Amniotic epithelial cell (primary cell): ENCODE data around the gene LY6G5C.

Source experiments
- DNase-seq: peaks from one replicate; pipeline ENCODE4 v3.0.0-alpha.2; 2010; ENCODE audit warnings: low read depth

LY6G5C gene

DNA sequence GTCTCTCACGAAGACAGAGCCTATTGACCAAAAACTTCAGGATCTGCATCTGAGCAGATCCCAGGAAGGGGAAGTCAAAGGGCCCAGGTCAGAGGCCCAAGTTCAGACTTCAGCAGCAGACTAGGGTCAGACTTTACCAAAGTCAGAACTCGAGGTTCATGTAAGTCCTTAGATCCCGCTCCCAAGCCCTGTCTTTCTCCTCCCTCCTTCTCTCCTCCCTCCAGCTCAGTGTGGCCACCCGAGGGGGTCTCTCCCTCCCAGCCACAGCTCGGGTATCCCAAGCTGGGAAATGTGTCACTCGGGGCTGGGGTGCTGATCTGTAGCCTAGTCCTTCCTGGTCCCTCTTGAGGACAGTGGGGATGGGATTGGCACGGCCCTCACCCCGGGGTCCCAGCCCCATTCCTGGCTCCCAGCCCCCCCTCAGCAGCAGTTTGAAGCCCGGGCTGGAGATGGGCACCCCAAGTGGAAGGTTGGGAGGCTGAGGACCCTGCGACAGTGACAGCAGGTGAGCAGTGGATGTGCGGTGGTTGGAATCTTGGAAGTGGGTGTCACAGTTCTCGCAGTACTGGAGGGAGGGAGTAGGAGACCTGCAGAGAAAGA is 18.6 kb downstream of the LY6G5C start:
- no peak for DNase-seq

DNA sequence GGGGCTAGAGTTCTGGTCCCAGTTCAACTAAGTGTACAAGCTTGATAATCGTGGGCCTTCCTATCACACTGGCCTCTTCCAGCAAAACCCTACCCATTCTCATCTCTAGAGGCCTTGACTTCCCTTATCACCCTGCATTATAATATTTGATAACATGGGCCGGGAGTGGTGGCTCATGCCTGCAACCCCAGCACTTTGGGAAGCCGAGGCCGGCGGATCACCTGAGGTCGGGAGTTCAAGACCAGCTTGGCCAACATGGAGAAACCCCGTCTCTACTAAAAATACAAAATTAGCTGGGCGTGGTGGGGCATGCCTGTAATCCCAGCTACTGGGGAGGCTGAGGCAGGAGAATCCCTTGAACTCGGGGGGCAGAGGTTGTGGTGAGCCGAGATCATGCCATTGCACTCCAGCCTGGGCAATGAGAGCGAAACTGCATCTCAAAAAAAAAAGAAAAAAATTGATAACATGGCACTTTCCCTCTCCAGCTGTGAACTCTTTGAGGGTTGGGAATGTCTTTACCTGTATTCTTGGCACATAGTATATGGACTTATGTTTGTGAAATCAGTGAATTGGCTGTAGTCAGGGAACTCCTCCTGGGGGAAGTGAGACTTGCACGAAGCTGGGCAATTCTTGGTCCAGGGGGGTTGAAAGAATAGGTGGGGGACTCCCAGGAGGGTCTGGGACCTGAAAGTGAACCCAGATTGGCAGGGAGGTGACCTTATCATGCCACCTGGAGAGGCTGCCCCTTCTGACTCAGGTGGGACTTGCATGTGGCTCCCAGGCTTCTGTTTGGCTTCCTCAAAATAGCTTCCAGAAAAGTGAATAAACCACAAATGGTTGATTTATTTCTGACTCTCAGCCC is 19.4 kb downstream of the LY6G5C start:
- DNase-seq, result no peak

DNA sequence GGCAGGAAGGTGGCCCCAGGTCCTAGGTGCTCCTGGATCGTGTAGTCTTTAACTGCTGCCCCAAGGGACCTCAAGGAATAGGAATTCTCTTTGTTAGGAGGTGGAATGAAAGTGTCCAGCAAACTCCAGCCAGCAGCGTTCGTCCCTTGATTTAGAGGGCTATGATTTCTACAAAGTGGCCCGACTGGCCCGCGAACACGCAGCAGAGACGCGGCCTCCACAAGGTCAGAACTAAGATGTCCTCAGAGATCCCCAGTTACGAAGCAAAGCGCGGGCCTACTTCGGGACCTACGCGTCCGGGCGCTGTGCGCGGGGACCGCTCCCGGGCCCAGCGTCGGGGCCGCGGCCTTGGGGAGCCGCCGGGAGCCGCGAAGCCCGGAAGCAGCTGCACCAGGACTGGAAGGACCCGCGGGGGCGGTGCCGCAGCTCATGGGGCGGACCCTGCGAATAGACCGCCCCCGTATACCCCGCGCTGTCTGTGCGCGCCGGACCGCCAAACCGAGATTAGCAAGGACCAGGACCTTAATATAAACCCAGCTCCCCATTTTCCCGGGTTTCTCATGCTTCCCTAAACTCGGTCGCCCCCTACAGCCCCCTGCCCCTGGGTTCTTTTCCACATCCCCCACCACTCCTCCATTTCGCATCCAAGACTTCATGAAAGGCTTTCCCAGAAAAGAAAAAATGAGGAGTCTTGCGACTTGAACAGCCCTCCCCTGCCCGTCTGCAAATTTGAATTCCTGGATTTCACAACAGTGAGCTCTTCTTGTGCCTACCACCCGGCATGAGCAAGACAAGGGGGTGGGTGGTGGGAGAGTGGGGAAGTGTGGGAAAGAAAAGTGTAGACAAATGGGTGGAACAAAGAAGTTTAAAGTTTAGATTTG is 20.2 kb downstream of the LY6G5C start, which contains the start of gene C6orf47:
Gene C6orf47 (minus strand): TSS at position 398 of the 881 bp plus-strand sequence. CDS start 831 bp downstream, outside the sequence.
- DNase-seq, result peak; percentile 80

DNA sequence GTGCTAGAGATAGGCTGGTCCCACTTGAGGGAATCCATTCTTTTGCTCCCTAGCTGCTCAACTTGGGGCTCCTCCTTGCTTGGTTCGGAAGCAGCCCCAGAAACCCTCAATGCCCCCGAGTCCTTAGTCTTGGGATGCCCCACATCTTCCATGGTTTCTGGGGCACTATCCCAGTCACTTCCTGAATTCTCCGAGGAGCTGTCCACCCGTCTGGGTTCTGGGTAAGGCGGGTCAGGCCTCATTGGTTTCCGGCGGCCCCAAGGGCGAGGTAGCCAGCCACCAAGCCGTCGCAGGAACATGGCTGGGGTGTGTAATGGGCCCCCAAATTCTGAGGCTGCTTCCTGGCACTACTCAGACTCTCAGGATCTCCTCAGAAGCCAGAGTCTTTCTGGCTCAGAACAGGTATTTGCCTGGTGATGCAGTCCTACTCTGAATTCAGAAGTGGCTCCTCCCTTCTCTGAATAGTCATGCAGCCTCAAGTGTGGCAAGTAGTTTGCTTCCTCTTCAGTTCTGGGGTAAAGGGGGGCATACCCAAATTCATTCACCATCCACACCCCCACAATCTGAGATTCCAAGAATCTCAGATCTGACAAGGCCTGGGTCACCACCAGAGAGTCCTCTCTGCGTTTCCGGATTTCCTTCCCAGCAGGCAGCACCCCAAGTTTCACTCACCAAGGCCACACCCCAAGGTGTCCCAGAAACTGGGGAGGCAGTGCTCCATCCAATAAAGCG is 21.1 kb downstream of the LY6G5C start:
- DNase-seq, result peak; percentile 32

DNA sequence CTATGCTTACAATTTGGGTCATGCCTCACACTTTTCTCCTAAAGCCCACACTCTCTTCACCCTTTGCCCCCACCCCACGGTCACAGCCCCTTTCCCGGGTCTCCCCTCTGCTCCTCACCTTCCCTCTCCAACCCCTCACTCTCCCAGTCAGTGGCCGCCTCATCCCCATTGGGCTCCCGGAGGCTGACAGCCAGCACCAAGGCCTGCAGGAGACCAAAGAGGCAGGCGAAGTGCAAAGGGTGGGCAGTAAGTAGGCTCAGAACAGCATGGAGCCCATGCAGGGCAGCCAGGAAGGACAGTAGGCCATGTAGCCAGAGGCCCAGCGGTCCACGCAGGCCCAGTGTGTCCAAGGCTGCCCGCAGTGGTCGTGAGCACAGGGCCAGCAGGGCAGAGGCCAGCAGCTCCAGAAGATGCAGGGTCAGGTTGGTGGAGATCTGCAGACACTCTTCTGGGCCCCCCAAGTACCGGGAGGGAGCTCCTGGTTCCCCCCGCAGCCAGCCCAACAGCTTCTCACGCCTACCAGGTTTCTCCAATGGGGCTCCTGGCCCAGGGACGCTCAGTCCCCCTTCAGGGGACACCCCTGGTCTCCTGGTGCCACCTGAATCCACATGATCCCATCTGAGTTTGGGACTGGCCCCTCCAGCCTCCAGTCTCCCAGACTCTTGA is 21.8 kb downstream of the LY6G5C start:
- no peak for DNase-seq

DNA sequence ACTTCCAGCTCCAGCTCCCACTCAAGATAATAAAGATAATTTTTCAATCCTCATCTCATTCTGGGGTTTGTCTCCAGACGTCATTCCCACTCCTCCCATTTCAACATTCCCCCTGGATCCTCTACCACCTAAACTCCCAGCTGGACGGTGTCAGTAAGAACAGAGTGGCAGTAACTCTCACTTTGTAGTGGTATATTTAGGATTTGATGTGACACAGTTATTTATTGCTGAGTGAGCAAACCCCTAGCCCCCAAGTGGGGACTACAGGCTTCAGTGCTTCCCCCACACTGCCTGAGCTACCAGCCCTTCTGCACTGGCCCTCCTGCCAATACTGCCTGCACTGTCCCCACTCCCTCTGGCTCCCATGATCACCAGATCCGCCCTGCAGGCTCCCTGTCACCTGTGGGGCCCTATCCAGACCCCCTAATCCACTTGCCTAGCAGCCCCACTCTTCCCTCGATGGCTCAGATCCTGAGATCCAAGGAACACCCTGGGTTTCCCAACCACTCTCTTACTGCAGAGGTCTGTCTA is 22.6 kb downstream of the LY6G5C start:
- DNase-seq, result no peak

DNA sequence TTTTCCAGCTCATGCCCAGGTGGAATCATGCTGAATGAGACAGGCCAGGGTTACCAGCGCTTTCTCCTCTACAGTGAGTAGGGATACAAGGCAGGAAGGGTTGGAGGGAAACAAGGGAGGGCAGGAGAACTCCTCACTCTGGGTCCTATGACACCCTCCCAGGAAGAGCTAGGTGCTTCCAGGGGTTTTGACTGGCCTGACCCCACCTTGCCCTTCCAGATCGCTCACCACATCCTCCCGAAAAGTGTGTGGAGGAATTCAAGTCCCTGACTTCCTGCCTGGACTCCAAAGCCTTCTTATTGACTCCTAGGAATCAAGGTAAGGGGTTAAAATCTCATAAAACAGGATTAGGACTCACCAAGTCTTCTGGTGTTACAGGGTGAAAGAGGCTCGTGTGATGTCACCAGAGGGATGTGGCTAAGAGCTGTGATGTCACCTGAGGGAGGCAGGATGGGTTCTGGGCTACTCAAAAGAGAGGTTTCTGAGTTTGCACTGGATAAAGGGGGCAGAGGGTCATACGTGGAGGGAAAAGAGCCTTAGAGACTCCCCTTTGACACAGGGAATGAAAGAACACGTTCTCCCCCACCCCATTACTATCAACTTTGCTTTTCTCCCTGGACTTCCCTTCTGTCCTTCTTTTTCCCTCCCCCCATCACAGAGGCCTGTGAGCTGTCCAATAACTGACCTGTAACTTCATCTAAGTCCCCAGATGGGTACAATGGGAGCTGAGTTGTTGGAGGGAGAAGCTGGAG is 23.3 kb downstream of the LY6G5C start:
- DNase-seq, result no peak

DNA sequence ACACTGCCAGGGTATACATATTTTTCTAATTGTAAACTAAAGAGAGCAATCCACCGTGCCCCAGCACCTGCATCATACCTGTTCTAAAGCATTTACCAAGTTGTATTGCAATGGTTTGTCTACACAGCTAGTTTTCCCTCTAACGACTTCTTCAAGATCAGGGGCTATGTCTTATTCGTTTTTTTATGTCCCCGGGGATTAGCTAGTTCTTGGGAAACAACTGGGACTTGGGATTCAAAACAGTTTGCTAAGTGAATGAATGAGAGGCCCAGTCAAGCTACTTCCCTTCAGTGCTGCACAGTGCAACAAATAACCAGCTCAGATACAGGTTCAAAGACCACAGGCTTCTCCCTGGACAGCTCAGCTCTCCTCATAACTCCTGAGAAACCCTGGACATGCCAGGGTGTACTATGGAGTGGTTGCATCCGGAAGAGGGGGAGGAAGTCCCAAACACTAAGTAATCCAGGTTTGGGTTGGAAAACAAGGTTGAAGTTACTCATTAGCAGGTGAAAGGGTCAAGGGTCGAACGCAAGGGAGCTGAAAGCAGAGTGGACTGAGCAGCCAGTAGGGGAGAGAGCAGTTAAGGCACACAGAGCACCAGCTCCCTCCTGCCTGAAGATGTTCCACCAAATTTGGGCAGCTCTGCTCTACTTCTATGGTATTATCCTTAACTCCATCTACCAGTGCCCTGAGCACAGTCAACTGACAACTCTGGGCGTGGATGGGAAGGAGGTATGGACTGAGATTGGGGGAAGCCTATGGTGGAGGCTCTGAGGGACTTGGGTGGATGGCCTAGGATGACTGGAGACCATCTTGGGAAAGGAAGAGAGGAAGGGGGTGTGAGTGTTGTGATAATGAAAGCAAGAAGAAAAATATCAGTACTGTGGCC is 25.3 kb downstream of the LY6G5C start, which contains the start of gene APOM:
Gene APOM (plus strand): TSS at position 546 of the 889 bp plus-strand sequence. CDS start 73 bp downstream, at position 619.
- no peak for DNase-seq

DNA sequence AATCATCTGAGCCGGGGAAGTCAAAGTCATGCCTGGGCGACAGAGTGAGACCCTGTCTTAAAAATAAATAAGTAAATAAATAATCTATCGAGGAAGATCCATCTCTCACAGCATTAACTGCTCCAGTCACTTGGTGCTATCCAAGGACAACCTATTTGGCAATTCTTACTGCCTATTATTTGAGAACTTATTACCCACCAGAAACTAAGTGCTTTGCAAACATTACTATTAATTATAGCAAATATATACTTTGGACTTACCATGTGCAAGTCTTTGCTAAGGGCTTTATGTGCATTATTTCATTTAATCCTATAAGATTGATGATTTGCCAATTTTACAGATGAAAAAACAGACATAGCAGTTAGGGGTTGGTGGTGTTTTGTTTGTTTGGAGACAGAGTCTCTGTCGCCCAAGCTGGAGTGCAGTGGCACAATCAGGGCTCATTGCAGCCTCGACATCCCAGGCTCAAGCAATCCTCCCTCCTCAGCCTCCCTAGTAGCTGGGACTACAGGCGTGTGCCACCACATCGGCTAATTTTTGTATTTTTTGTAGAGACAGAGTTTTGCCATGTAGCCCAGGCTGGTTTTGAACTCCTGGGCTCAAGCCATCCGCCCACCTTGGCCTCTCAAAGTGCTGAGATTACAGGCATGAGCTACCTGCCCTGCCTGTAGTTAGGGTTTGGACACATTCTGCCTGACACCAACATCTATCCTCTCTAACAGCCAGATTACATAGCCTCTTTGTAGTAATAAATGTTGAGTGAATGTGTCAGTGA is 26.1 kb downstream of the LY6G5C start:
- no peak for DNase-seq

DNA sequence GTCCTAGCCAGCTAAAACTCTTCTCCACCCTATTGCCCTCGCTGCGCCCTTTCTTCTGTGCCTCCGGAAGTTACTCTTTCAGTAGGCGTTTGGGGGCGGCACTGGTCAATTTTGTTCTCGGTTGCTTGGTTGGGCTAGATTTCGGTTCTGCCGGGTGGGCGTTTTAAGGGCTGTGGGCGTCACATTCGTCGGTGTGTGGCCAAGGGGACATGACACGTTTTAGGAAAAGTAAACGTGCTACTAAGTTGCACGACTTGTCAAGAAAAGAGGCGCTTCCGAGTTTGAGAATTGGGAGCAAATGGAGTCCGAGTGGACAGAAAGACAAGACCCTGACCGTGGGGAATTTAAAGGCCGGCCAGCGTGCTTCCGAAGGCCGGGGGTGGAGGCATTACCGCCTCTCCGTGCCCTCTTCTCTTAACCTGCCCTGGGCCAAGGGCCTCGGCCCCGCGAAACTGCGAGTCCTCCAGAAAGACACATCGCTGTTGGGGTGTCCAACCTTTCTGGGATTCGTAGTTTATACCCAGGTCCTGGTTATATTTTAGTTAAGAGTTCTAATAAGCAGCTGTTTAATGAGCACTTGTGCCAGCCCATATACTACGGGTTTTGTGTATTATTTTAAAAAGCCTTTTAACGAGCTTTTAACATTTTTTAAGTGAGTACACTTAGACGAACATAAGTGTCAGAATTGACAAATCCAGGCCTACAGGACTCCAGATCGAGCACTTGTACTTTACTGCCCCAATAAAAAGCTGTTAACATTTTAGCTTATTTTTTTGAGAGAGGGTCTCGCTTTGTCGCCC is 27.7 kb downstream of the LY6G5C start:
- no peak for DNase-seq

DNA sequence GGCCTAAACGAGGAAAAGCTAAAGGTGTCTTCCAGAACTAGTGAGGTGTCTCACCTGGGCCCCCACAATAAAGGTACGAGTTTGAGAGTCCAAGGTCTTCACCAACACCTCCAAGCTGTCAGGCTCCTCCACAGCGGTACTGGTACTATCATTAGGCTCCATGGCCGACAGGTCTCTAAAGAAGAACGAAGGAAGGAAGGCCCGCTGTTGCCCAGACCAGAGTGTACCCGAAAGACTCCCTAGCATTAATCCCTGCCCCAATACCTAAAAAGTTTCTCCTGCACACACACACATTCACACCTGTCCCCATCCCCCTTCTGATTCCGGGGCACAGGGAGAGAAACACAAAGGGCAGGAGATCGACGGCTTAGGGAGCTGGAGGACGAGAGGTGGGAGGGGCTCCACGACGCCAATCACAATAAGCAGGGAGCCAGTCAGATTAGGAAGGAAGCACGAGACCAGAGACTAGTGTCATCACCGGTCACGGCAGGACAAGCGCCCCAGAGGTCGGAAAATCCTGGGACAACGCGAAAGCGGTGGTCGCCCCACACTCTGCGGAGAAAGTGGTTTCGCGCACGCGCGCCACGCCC is 29.2 kb downstream of the LY6G5C start:
- DNase-seq, result peak; percentile 77

DNA sequence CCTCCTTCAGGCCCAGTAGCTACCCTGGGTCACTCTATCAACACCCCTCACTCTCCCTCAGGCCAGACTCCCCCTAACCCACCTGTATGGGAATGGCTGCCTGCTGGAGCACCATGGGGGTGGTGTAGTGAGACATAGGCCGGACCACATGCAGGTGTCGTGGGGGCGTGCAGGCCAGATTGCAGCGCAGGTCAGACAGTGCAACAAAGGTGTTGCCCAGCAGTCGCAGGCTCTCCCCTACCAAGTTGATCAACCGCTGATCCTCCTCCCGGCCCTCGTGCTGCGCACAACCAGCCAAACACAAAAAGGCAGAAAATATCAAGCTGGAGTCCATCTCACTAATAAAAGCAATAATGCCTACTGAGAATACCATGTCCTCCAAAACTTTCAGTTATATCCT is 35.5 kb downstream of the LY6G5C start:
- no peak for DNase-seq

DNA sequence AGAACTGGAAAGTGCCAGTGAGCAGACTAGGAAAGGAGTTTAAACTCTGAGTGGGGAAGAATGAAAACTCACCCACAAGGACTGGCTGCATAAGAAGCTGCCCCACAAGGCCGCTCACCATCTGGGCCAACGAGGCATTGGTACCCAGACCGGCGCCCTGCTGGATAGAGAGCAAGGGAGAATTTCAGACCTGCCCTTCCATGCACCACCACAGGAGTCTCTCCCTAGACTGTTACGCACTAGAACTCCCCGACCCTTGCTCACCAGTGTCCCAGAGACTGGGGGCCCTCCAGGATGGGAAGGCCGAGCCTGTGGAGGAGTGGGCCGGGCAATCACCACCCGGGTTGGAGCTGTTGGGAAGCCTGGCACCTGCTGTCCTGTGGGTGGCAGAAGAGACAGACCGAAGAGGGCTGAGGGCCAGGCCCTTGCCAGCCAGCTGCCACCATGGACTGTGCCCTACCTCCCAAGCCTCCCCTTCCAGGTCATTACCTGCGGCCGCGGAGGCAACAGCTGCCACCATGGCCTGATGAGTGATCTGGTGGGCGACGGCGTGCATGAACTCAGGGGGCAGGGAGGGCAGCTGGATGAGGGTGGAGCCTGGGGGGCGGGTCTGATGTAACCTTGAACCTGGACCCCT is 36.9 kb downstream of the LY6G5C start:
- DNase-seq, result no peak

DNA sequence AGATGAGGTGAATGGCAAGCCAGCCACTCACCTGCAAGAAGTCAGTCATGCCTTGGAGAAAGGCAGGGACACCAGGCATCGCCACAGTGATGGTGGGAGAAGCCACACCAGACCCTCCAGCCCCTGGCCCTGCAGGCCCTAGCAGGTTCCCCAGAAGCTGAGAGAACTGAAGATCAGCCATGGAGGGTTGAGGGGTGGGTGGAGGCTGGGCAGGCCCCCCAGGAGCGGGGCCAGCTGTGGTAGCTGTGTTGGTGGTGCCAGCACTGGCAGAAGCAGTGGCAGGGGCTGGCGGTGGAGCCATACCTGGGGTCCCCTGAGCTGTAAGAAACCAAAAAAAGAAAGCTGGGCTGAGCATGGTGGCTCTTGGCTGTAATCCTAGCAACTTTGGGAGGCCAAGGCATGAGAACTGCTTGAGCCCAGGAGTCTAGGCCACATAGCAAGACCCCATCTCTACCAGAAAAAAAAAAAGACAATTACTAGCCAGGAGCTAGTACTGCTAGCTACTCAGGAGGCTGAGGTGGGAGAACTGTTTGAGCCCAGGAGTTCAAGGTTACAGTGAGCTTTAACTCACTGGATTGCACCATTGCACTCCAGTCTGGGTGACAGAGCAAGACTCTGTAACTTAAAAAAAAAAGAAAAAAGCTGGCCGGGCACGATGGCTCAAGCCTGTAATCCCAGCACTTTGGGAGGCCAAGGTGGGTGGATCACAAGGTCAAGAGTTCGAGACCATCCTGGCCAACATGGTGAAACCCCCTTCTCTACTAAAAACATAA is 37.9 kb downstream of the LY6G5C start:
- no peak for DNase-seq

DNA sequence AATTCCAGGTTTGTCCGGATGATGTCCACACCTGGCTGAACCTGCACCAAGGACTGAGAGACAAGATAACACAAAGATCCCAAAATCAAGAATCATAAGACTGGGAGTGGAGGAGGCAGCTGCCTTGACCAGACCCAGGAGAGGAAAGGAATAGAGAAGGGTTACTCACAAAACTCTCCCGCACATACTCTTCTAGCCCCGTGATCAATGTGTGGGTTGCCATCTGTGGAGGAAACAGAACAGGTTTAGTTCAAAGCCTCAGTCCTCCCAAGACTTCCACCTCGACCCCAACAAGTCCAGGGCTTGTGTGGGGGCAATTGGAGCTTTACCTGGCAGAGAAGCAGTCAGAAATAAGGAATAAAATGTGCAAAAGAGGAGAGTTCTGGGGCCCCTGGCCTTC is 39.5 kb downstream of the LY6G5C start:
- DNase-seq, result no peak

DNA sequence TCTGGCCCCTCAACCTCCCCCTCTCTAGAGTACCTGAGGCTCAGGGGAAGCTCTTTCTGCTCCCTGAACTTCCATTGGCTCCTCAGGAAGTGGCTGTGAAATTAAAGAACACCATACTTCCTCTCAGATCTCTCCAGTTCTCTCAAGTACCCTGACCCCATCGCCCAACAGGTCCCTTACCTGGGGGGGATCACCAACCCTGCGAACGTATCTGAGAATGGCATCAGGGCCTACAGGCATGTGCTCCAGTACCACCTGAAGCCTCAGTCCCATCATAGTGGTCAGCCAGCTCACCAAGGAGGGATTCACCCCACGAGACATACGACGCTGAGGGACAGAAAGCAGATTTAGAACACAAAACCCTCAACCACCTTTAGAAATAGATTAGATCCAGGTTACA is 40.3 kb downstream of the LY6G5C start:
- DNase-seq, result no peak
